Activated CD8-positive, alpha-beta memory T cell treated with anti-CD3 and anti-CD28 coated beads, Interleukin-2, amount 10 ng/mL, durations not matched to agents 7 days and 5 days (primary cell): ENCODE measurements around the gene ARPC5L. TPM values are rescaled to one million over a fixed set of nuclear protein-coding genes. Genes with fewer than 3 reads are reported as not detected.

ENCODE experiments used
- ATAC-seq: fragments of 150-1000 bp; cut with Tn5 transposase; one replicate; pipeline ENCODE4 v1.10.0; 2021; ENCODE audit warnings: moderate library complexity
- CTCF ChIA-PET: fragments of 350-600 bp; sonication (Branson Sonifier 250); formaldehyde crosslinking; loops from one replicate; lab custom pipeline; 2021; ENCODE audit warnings: antibody characterized with exemption; lab: Charles Lee
- DNase-seq: peaks from one replicate; pipeline ENCODE4 v3.0.0-alpha.2; 2020
- H3K27ac Mint-ChIP-seq: one replicate; pipeline ENCODE4 v1.8.0; 2021; ENCODE audit warnings: mild to moderate bottlenecking, mixed read lengths
- H3K27me3 Mint-ChIP-seq: one replicate; pipeline ENCODE4 v1.8.0; 2021; ENCODE audit warnings: mixed read lengths
- H3K36me3 Mint-ChIP-seq: one replicate; pipeline ENCODE4 v1.8.0; 2021; ENCODE audit warnings: mild to moderate bottlenecking, mixed read lengths
- H3K4me1 Mint-ChIP-seq: one replicate; pipeline ENCODE4 v1.8.0; 2021; ENCODE audit warnings: mixed read lengths
- H3K4me3 Mint-ChIP-seq: one replicate; pipeline ENCODE4 v1.8.0; 2021; ENCODE audit warnings: mild to moderate bottlenecking, moderate library complexity, mixed read lengths
- H3K9me3 Mint-ChIP-seq: one replicate; pipeline ENCODE4 v1.8.0; 2022; ENCODE audit warnings: low read depth, mixed read lengths
- total RNA-seq, 2 experiments: library from RNA; stranded (reverse); gene quantifications; one replicate each; pipeline ENCODE4 v1.2.3, GENCODE V29; 2021

The ARPC5L gene
- total RNA-seq, 2 experiments from 2014 or later: 79.1 to 90.6 TPM

- H3K9me3 Mint-ChIP-seq: no peaks in the 10 kb centered on the region
- ATAC-seq (no peak), DNase-seq (no peak)
- CTCF ChIA-PET: interaction anchor here (1.1 to 17.9 kb wide), 3 partner anchors 31 to 73 kb away, joined by 3 to 380 read pairs (median 4); partner anchors contain the start of genes NR6A1 and OLFML2A
- no peak overlapping the region for H3K27ac Mint-ChIP-seq
- peaks cover 2% of the 10 kb centered on the region for H3K4me1 Mint-ChIP-seq
- H3K4me3 Mint-ChIP-seq: no peak overlapping the region
- peaks cover 15% of the 10 kb centered on the region for H3K27me3 Mint-ChIP-seq
- no peaks in the 10 kb centered on the region for H3K36me3 Mint-ChIP-seq
Observed at GRCh38 chr9:124846969-124847368, 15.0 kb upstream of the ARPC5L start.

GRCh38 chr9:124849801-124850200, 12.1 kb upstream of the ARPC5L start:
- ATAC-seq (no peak), DNase-seq (no peak)
- Mint-ChIP-seq H3K9me3 (no peaks in the 10 kb centered on the region), H3K27me3 (peaks cover 15% of the 10 kb centered on the region), H3K27ac (no peak overlapping the region), H3K4me1 (peaks cover 9% of the 10 kb centered on the region), H3K36me3 (no peaks in the 10 kb centered on the region), H3K4me3 (no peak overlapping the region)
- CTCF ChIA-PET: interaction anchor here (1.3 to 17.9 kb wide), 2 partner anchors 75 to 233 kb away, joined by 4 to 380 read pairs; partner anchors contain the start of genes NR6A1 and OLFML2A

DNA sequence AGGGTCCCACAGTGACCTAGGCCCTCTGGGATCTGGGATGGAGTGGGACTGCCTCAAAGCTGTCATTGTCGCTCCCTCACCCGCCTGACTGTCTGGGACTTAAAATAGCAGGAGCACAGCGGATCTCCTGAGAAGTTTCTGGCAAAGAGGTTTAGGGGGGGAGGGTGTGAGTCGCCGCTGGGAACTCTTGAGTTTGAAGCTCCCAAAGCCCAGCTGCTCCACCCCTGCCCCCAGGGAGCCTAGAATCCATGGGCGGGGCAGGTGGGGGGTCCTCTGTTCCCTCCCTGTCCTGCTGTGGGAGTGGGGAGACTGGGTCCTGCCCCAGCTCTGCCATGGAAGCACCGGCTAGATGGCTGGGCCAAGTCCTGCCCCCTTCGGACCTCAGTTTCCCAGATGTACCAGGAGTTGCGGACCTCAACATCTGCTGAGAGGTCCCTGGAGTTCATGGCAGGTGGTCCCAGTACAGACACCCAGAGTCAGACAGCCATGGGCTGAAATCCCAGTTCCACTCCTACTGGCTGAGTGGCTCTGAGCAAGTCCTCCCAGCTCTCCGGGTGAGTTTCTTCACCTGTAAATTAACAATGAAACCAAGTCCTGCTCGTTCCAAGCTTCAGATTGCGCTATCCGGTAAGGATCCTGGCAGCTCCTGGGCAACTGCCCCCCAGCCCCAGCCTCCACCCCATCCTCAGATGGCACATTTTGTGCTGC, 9.7 kb upstream of the ARPC5L start:
- DNase-seq (no peak), ATAC-seq (no peak)
- no peak overlapping the region for H3K27ac Mint-ChIP-seq
- H3K4me1 Mint-ChIP-seq: peaks cover 10% of the 10 kb centered on the region
- CTCF ChIA-PET: interaction anchor here (0.7 to 17.9 kb wide), 37 partner anchors 9 to 523 kb away, joined by 3 to 380 read pairs (median 5); partner anchors contain the start of genes ARPC5L, NR6A1, OLFML2A and RPL35
- peak overlapping the region; percentile 58 for H3K4me3 Mint-ChIP-seq
- peaks cover 2% of the 10 kb centered on the region for H3K36me3 Mint-ChIP-seq
- H3K27me3 Mint-ChIP-seq: peaks cover 15% of the 10 kb centered on the region
- H3K9me3 Mint-ChIP-seq: no peaks in the 10 kb centered on the region

- ATAC-seq: peak; percentile 93
- DNase-seq: peak; percentile 86
- H3K9me3 Mint-ChIP-seq: no peaks in the 10 kb centered on the region
- H3K27me3 Mint-ChIP-seq: peaks cover 11% of the 10 kb centered on the region
- H3K36me3 Mint-ChIP-seq: peaks cover 9% of the 10 kb centered on the region
- H3K4me3 Mint-ChIP-seq: peak within 1 kb of the TSS; percentile 58
- H3K27ac Mint-ChIP-seq: no peak within 1 kb of the TSS
- peaks cover 17% of the 10 kb centered on the region for H3K4me1 Mint-ChIP-seq
- CTCF ChIA-PET: interaction anchor here (0.5 to 17.9 kb wide), 51 partner anchors 9 to 523 kb away, joined by 3 to 380 read pairs (median 4); partner anchors contain the start of genes ARPC5L, NR6A1, OLFML2A and RPL35
Observed at GRCh38 chr9:124852829-124853531, 8.9 kb upstream of the ARPC5L start, which contains the start of gene WDR38. TSS of gene WDR38 (plus strand) at chr9:124853460. CDS start at chr9:124853532, 72 bp downstream.

GRCh38 chr9:124853605-124854143, 8.3 kb upstream of the ARPC5L start:
- CTCF ChIA-PET: interaction anchor here (0.5 to 17.9 kb wide), 41 partner anchors 8 to 519 kb away, joined by 3 to 380 read pairs (median 5); partner anchors contain the start of genes ARPC5L, NR6A1, OLFML2A and RPL35
- peak; percentile 1 for ATAC-seq
- Mint-ChIP-seq H3K4me3 (no peak overlapping the region), H3K4me1 (peaks cover 22% of the 10 kb centered on the region), H3K36me3 (peaks cover 15% of the 10 kb centered on the region), H3K9me3 (no peaks in the 10 kb centered on the region), H3K27me3 (peaks cover 11% of the 10 kb centered on the region), H3K27ac (no peak overlapping the region)
- DNase-seq: no peak

- Mint-ChIP-seq H3K27me3 (peaks cover 11% of the 10 kb centered on the region), H3K4me1 (peaks cover 25% of the 10 kb centered on the region), H3K9me3 (no peaks in the 10 kb centered on the region), H3K4me3 (no peak overlapping the region), H3K36me3 (peaks cover 20% of the 10 kb centered on the region), H3K27ac (no peak overlapping the region)
- CTCF ChIA-PET: interaction anchor here (1.1 to 17.9 kb wide), 19 partner anchors 12 to 289 kb away, joined by 3 to 380 read pairs (median 9); partner anchors contain the start of genes NR6A1, OLFML2A and SCAI
- ATAC-seq: no peak
- DNase-seq: no peak
Observed at GRCh38 chr9:124854161-124854560, 7.8 kb upstream of the ARPC5L start.

- Mint-ChIP-seq H3K9me3 (no peaks in the 10 kb centered on the region), H3K4me3 (no peak overlapping the region), H3K36me3 (peaks cover 26% of the 10 kb centered on the region), H3K4me1 (peaks cover 32% of the 10 kb centered on the region), H3K27ac (peak overlapping the region; percentile 5), H3K27me3 (peaks cover 10% of the 10 kb centered on the region)
- no peak for ATAC-seq
- no peak for DNase-seq
- CTCF ChIA-PET: interaction anchor here (1.9 to 17.9 kb wide), 6 partner anchors 14 to 288 kb away, joined by 6 to 380 read pairs (median 20); partner anchors contain the start of genes NR6A1, OLFML2A and SCAI
Observed at GRCh38 chr9:124854822-124855221, 7.1 kb upstream of the ARPC5L start.

DNA sequence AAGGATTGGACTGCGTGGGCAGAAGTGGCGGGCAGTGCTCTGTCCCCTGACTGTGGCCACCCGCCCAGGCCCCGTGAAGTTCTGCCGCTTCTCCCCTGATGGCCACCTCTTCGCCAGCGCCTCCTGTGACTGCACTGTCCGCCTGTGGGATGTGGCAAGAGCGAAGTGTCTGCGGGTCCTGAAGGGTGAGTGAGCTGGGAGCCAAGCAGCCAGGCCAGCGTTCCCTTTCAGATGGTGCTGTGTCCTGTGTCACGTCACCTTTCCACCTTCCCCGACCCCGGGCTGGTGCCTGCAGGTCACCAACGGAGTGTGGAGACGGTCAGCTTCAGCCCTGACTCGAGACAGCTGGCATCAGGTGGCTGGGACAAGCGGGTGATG, 6.4 kb upstream of the ARPC5L start:
- Mint-ChIP-seq H3K36me3 (peaks cover 34% of the 10 kb centered on the region), H3K9me3 (no peaks in the 10 kb centered on the region), H3K27me3 (peaks cover 7% of the 10 kb centered on the region), H3K4me1 (peaks cover 39% of the 10 kb centered on the region), H3K27ac (no peak overlapping the region), H3K4me3 (no peak overlapping the region)
- CTCF ChIA-PET: interaction anchor here (0.6 to 17.9 kb wide), 4 partner anchors 38 to 289 kb away, joined by 3 to 380 read pairs (median 4); partner anchors contain the start of genes NR6A1 and OLFML2A
- DNase-seq (no peak), ATAC-seq (no peak)

- peaks cover 43% of the 10 kb centered on the region for H3K4me1 Mint-ChIP-seq
- CTCF ChIA-PET: interaction anchor here (0.6 to 17.9 kb wide), 4 partner anchors 37 to 288 kb away, joined by 3 to 380 read pairs (median 4); partner anchors contain the start of genes NR6A1 and OLFML2A
- H3K27me3 Mint-ChIP-seq: peaks cover 3% of the 10 kb centered on the region
- no peak overlapping the region for H3K4me3 Mint-ChIP-seq
- peaks cover 39% of the 10 kb centered on the region for H3K36me3 Mint-ChIP-seq
- H3K9me3 Mint-ChIP-seq: no peaks in the 10 kb centered on the region
- H3K27ac Mint-ChIP-seq: no peak overlapping the region
- DNase-seq: no peak
- ATAC-seq: no peak
Observed at GRCh38 chr9:124855944-124856765, 5.8 kb upstream of the ARPC5L start.

- Mint-ChIP-seq H3K36me3 (peaks cover 42% of the 10 kb centered on the region), H3K27ac (no peak overlapping the region), H3K27me3 (no peaks in the 10 kb centered on the region), H3K4me3 (no peak overlapping the region), H3K9me3 (no peaks in the 10 kb centered on the region), H3K4me1 (peaks cover 41% of the 10 kb centered on the region)
- DNase-seq (no peak), ATAC-seq (no peak)
- CTCF ChIA-PET: interaction anchor here (17.9 kb wide), 1 partner anchor 83 kb away, joined by 380 read pairs; the partner anchor contains the start of genes NR6A1 and OLFML2A
Observed at GRCh38 chr9:124857533-124858162, 4.3 kb upstream of the ARPC5L start.

GRCh38 chr9:124858330-124859046, 3.4 kb upstream of the ARPC5L start:
- no peaks in the 10 kb centered on the region for H3K9me3 Mint-ChIP-seq
- H3K4me1 Mint-ChIP-seq: peaks cover 40% of the 10 kb centered on the region
- H3K27me3 Mint-ChIP-seq: no peaks in the 10 kb centered on the region
- H3K27ac Mint-ChIP-seq: no peak overlapping the region
- ATAC-seq: no peak
- H3K36me3 Mint-ChIP-seq: peaks cover 42% of the 10 kb centered on the region
- DNase-seq: no peak
- CTCF ChIA-PET: interaction anchor here (17.9 kb wide), 1 partner anchor 84 kb away, joined by 380 read pairs; the partner anchor contains the start of genes NR6A1 and OLFML2A
- H3K4me3 Mint-ChIP-seq: no peak overlapping the region
